ENCODE data around the gene KCNJ15. TPM values are rescaled to one million over a fixed set of nuclear protein-coding genes. Genes with fewer than 3 reads are reported as not detected.
"Not testable (repeated sequence)": the region's sequence is repeated elsewhere in the genome, so short reads cannot be mapped to it uniquely, and the experiment has no call there.

KCNJ15 gene
- polyA plus RNA-seq, 1 donor, result 0.25 TPM

DNA sequence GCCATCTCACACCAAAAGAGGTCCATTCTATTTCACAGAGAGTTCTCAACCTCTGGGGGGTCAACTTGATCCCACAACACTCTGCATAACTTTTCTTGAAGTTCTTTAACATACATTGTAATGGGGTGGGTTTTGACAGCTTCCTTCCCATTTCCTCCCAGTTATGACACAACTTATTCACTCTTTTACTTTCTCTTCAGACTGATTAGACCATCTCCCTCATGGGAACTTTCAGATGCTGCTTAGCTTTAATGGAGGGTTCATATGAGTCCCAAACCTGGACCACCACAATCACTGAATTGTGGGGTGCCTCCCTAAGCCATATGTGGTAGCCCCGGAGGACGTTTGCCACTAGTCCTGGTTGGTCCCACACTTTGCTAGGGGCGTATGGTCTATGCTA lies 28.3 kb upstream of the KCNJ15 start:
- WGBS (ENCODE audit: insufficient coverage, low lambda C conversion rate), result no CpG with 5 or more reads among the region's 3 CpGs
- H3K27ac ChIP-seq (ENCODE audit: low read length), result no peak overlapping the region
- H3K9me3 ChIP-seq (ENCODE audit: control insufficient read depth, low read depth, low read length), result peaks cover 4% of the 10 kb centered on the region

DNA sequence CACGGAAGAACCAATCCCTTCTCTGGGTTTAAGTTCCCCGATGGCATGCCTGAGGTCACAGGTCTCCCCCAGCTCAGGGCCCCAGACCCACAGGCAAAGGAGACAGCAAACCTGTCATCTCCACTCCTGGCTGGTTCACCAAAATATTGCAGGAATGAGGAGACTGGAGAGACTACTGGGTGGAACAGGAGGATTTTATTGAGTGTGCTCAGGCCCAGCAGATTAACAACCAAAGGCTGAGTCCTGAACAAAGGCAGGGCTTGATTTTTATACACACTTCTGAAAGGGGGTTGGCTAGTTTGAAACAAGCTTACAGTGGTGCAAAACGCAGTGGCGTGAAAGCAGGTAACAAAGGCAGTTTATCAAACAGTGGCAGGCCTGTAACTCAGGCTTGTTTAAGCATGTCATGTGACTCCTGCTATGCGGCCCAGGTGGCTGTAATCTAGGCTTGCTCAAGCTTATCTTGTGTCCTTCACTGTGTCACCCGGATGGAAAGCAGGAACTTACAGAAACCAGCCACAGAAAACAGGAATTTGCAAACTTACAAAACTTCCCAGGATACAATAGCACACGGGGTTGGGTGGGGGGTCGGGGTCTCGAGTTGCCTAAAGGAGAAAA lies 27.4 kb upstream of the KCNJ15 start:
- no peaks in the 10 kb centered on the region for H3K36me3 ChIP-seq (ENCODE audit: control insufficient read depth, insufficient read depth, low read length)
- no peak overlapping the region for H3K4me3 ChIP-seq (ENCODE audit: low read length)
- no peaks in the 10 kb centered on the region for H3K4me1 ChIP-seq (ENCODE audit: control insufficient read depth, insufficient read depth, low read length)
- H3K9me3 ChIP-seq (ENCODE audit: control insufficient read depth, low read depth, low read length), result peaks cover 4% of the 10 kb centered on the region
- no peaks in the 10 kb centered on the region for H3K27me3 ChIP-seq (ENCODE audit: control insufficient read depth, insufficient read depth, low read length)
- DNase-seq, result no peak
- no peak overlapping the region for H3K27ac ChIP-seq (ENCODE audit: low read length)
- 95% methylated on average over 3 of the region's 9 CpGs for WGBS (ENCODE audit: insufficient coverage, low lambda C conversion rate)

More for the DNA sequence above, 28.3 kb upstream of the KCNJ15 start:
- Histone ChIP-seq H3K27me3 (ENCODE audit: control insufficient read depth, insufficient read depth, low read length) (no peaks in the 10 kb centered on the region), H3K4me3 (ENCODE audit: low read length) (no peak overlapping the region), H3K36me3 (ENCODE audit: control insufficient read depth, insufficient read depth, low read length) (no peaks in the 10 kb centered on the region), H3K4me1 (ENCODE audit: control insufficient read depth, insufficient read depth, low read length) (no peaks in the 10 kb centered on the region)
- DNase-seq, result no peak

- Histone ChIP-seq H3K27ac (ENCODE audit: low read length) (no peak overlapping the region), H3K4me1 (ENCODE audit: control insufficient read depth, insufficient read depth, low read length) (no peaks in the 10 kb centered on the region), H3K27me3 (ENCODE audit: control insufficient read depth, insufficient read depth, low read length) (no peaks in the 10 kb centered on the region), H3K4me3 (ENCODE audit: low read length) (no peak overlapping the region), H3K9me3 (ENCODE audit: control insufficient read depth, low read depth, low read length) (no peaks in the 10 kb centered on the region), H3K36me3 (ENCODE audit: control insufficient read depth, insufficient read depth, low read length) (no peaks in the 10 kb centered on the region)
- 50% methylated on average over 3 of the region's 6 CpGs for WGBS (ENCODE audit: insufficient coverage, low lambda C conversion rate)
- no peak for DNase-seq
These were observed 22.2 kb upstream of the KCNJ15 start for GRCh38 chr21:38234395-38235142.

- not testable (repeated sequence) for H3K27me3 ChIP-seq (ENCODE audit: control insufficient read depth, insufficient read depth, low read length); H3K9me3 ChIP-seq (ENCODE audit: control insufficient read depth, low read depth, low read length); H3K36me3 ChIP-seq (ENCODE audit: control insufficient read depth, insufficient read depth, low read length); H3K4me3 ChIP-seq (ENCODE audit: low read length); H3K27ac ChIP-seq (ENCODE audit: low read length); DNase-seq; H3K4me1 ChIP-seq (ENCODE audit: control insufficient read depth, insufficient read depth, low read length)
- WGBS (ENCODE audit: insufficient coverage, low lambda C conversion rate), result 80% methylated on average over 1 of the region's 9 CpGs
These were observed 21.5 kb upstream of the KCNJ15 start for GRCh38 chr21:38235251-38235650.

DNA sequence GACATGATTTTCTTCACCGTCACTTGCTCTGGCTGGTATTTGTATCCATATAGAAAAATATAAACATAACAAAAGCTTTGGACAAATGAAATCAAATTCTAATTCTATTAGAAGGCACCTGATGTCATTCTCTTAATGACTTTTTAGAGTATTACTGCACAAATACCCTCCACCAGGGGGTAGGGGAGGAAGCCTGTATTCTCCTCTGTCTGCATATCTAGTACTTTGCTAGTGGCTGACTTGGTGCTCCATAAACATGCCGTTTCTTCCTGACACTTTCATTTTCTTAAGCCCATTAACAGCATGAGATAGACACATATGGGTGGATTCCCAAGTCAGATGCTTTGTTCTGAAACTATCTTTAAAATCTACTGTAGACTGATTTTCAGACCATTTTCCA lies 20.6 kb upstream of the KCNJ15 start:
- no peak for DNase-seq
- Histone ChIP-seq H3K9me3 (ENCODE audit: control insufficient read depth, low read depth, low read length) (no peaks in the 10 kb centered on the region), H3K27me3 (ENCODE audit: control insufficient read depth, insufficient read depth, low read length) (no peaks in the 10 kb centered on the region), H3K4me1 (ENCODE audit: control insufficient read depth, insufficient read depth, low read length) (no peaks in the 10 kb centered on the region), H3K36me3 (ENCODE audit: control insufficient read depth, insufficient read depth, low read length) (no peaks in the 10 kb centered on the region), H3K27ac (ENCODE audit: low read length) (no peak overlapping the region), H3K4me3 (ENCODE audit: low read length) (no peak overlapping the region)
- no CpG with 5 or more reads among the region's 2 CpGs for WGBS (ENCODE audit: insufficient coverage, low lambda C conversion rate)

- Histone ChIP-seq H3K36me3 (ENCODE audit: control insufficient read depth, insufficient read depth, low read length) (no peaks in the 10 kb centered on the region), H3K27me3 (ENCODE audit: control insufficient read depth, insufficient read depth, low read length) (no peaks in the 10 kb centered on the region), H3K9me3 (ENCODE audit: control insufficient read depth, low read depth, low read length) (no peaks in the 10 kb centered on the region), H3K27ac (ENCODE audit: low read length) (no peak overlapping the region), H3K4me1 (ENCODE audit: control insufficient read depth, insufficient read depth, low read length) (no peaks in the 10 kb centered on the region), H3K4me3 (ENCODE audit: low read length) (no peak overlapping the region)
- no peak for DNase-seq
- 63% methylated on average over 2 of the region's 4 CpGs for WGBS (ENCODE audit: insufficient coverage, low lambda C conversion rate)
These were observed 17.1 kb upstream of the KCNJ15 start for GRCh38 chr21:38239672-38240071.

DNA sequence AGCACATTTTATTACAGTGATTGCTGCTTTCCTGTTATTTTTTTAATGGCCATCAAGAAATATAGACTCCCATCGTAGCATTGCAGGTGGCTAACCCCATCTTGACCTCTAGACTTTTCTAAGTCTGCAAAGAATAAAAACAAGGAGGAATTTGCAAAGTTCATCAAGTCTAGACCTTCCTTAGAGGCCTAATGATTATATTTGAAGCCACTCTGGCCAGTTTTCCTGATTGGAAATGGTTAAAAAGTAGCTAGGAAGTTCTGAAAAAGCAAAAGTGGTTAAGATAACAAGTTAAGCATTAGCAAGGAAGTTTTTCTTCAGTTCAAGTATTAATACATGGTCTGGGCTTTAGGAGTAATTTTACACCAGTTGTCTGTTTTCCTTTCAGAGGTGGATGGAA lies 16.7 kb upstream of the KCNJ15 start:
- no CpG with 5 or more reads among the region's 1 CpG for WGBS (ENCODE audit: insufficient coverage, low lambda C conversion rate)
- no peaks in the 10 kb centered on the region for H3K4me1 ChIP-seq (ENCODE audit: control insufficient read depth, insufficient read depth, low read length)
- H3K4me3 ChIP-seq (ENCODE audit: low read length), result no peak overlapping the region
- no peaks in the 10 kb centered on the region for H3K27me3 ChIP-seq (ENCODE audit: control insufficient read depth, insufficient read depth, low read length)
- no peak for DNase-seq
- no peaks in the 10 kb centered on the region for H3K36me3 ChIP-seq (ENCODE audit: control insufficient read depth, insufficient read depth, low read length)
- no peaks in the 10 kb centered on the region for H3K9me3 ChIP-seq (ENCODE audit: control insufficient read depth, low read depth, low read length)
- no peak overlapping the region for H3K27ac ChIP-seq (ENCODE audit: low read length)

DNA sequence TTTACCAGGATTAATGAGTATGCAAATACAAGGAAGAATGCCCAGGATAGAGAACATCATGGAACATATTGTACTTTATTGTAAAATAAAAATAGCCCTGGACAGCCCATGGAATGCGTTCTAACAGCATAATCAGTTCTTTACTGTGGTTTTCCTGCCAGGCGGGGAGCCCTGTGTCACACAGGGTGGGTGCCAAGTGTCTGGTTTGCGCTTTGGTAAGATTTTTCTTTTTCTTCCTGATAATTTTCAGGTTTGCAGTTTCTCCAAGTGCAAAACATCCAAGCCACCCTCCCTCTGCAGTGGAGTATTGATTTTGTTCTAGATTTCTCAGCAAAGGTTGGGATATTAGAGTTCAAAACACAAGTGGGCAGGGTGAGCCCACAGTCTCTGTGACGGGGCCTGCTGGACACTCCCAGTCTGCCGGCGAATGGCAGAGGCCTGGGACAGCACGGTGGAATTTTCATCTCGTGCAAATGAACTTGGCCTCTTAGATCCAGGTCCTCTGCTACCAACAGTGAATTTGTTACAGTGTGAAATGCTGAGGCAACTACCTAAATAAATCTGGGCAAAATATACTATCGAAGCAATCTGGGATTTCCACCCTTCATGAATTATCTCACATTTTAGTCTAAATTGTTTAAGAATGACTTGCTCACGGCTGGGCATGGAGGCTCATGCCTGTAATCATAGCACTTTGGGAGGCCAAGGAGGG lies 15.6 kb upstream of the KCNJ15 start:
- Histone ChIP-seq H3K36me3 (ENCODE audit: control insufficient read depth, insufficient read depth, low read length) (no peaks in the 10 kb centered on the region), H3K4me3 (ENCODE audit: low read length) (no peak overlapping the region), H3K9me3 (ENCODE audit: control insufficient read depth, low read depth, low read length) (no peaks in the 10 kb centered on the region), H3K27me3 (ENCODE audit: control insufficient read depth, insufficient read depth, low read length) (no peaks in the 10 kb centered on the region), H3K4me1 (ENCODE audit: control insufficient read depth, insufficient read depth, low read length) (no peaks in the 10 kb centered on the region), H3K27ac (ENCODE audit: low read length) (no peak overlapping the region)
- no peak for DNase-seq
- 72% methylated on average over 2 of the region's 10 CpGs for WGBS (ENCODE audit: insufficient coverage, low lambda C conversion rate)

- no peak for DNase-seq
- H3K27ac ChIP-seq (ENCODE audit: low read length), result no peak overlapping the region
These were observed 14.7 kb upstream of the KCNJ15 start for GRCh38 chr21:38242061-38242460.

GRCh38 chr21:38243732-38244406 lies 12.9 kb upstream of the KCNJ15 start:
- no peaks in the 10 kb centered on the region for H3K27me3 ChIP-seq (ENCODE audit: control insufficient read depth, insufficient read depth, low read length)
- H3K4me3 ChIP-seq (ENCODE audit: low read length), result no peak overlapping the region
- H3K9me3 ChIP-seq (ENCODE audit: control insufficient read depth, low read depth, low read length), result no peaks in the 10 kb centered on the region
- no peaks in the 10 kb centered on the region for H3K4me1 ChIP-seq (ENCODE audit: control insufficient read depth, insufficient read depth, low read length)
- DNase-seq, result no peak
- H3K36me3 ChIP-seq (ENCODE audit: control insufficient read depth, insufficient read depth, low read length), result no peaks in the 10 kb centered on the region
- no peak overlapping the region for H3K27ac ChIP-seq (ENCODE audit: low read length)
- WGBS (ENCODE audit: insufficient coverage, low lambda C conversion rate), result 96% methylated on average over 4 of the region's 7 CpGs

More at GRCh38 chr21:38242061-38242460, 14.7 kb upstream of the KCNJ15 start:
- Histone ChIP-seq H3K9me3 (ENCODE audit: control insufficient read depth, low read depth, low read length) (no peaks in the 10 kb centered on the region), H3K36me3 (ENCODE audit: control insufficient read depth, insufficient read depth, low read length) (no peaks in the 10 kb centered on the region), H3K4me3 (ENCODE audit: low read length) (no peak overlapping the region), H3K27me3 (ENCODE audit: control insufficient read depth, insufficient read depth, low read length) (no peaks in the 10 kb centered on the region), H3K4me1 (ENCODE audit: control insufficient read depth, insufficient read depth, low read length) (no peaks in the 10 kb centered on the region)
- 100% methylated on average over 2 of the region's 5 CpGs for WGBS (ENCODE audit: insufficient coverage, low lambda C conversion rate)

All from large intestine (tissue), 3 donors.